ENCODE results near the gene CYP19A1.
"Not testable (repeated sequence)": the region's sequence is repeated elsewhere in the genome, so short reads cannot be mapped to it uniquely, and the experiment has no call there.

CYP19A1 gene

GRCh38 chr15:51267051-51267702 lies 71.2 kb downstream of the CYP19A1 start:
- in situ Hi-C loops (cut with MboI; ENCODE audit: low sequenced_read_pairs): no loop called here

DNA sequence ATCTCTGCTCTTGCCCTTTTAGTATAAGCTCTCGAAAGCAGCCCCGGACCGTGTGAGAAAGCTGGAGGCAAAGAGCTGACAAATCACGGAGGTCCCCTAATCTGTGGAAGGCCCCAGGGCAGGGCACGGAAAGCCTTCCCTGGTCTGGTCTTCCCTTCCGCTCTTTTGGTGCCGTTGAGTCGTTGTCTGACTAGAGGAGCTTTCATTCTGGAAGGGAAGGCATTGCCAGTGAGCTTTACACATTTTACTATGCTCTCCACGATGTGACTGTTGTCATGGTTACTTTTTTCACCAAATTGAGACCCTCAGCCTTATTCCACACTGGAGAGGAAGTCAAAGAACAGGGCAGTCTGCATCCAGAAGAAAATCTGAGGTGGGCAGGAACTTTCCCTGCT lies 71.7 kb downstream of the CYP19A1 start:
- in situ Hi-C loops (cut with MboI; ENCODE audit: low sequenced_read_pairs): no loop called here

DNA sequence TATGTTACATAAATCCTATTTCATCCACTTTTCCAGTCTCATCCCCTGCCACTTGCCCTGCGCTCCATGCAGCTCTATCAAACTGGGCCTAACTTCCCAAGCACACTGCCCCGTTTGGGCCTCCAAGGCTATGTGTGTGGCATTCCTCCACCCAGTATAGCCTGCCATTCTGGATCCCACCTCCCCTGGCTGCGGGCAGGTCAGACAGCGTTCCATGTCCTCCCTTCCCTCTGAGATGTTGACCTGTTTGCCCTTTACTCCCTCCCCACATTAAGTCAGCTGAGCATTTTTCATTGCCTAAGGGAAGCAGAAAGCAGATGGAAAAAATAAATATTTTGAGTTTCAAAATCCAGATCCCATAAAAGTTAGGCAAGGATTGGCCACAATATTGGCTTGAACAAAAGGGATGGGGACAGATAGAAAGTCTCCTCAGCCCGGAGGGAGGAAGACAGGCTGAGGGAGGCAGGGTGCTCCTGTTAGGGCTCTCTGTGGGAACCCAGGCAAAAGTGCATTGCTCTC lies 73.3 kb downstream of the CYP19A1 start:
- in situ Hi-C loops (cut with MboI; ENCODE audit: low sequenced_read_pairs): no loop called here

GRCh38 chr15:51263726-51264125 lies 74.7 kb downstream of the CYP19A1 start:
- in situ Hi-C loops (cut with MboI; ENCODE audit: low sequenced_read_pairs): no loop called here

- in situ Hi-C loops (cut with MboI; ENCODE audit: low sequenced_read_pairs): no loop called here
Measured at GRCh38 chr15:51263116-51263515, 75.3 kb downstream of the CYP19A1 start.

DNA sequence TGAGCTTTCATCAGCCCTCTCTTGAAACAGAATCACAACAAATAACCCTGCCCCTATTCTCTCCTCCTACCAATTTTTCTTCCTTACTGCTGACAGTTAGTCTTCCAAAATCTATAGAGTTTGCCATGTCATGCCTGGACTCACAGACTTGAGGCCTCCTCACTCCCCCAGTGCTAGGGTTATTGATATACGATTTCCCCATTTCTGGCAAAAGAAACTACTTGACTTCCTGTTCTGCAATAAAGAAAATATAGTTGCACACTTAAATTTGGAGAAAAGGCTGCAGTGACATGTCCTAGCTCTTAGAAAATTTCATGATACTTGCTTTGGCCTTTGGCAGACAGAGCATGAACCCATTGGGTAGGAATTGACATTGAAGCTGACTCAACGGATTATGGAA lies 75.9 kb downstream of the CYP19A1 start:
- in situ Hi-C loops (cut with MboI; ENCODE audit: low sequenced_read_pairs): no loop called here

GRCh38 chr15:51261113-51261512 lies 77.3 kb downstream of the CYP19A1 start:
- in situ Hi-C loops (cut with MboI; ENCODE audit: low sequenced_read_pairs): not testable (repeated sequence)

- in situ Hi-C loops (cut with MboI; ENCODE audit: low sequenced_read_pairs): no loop called here
Measured at GRCh38 chr15:51260202-51260601, 78.2 kb downstream of the CYP19A1 start.

DNA sequence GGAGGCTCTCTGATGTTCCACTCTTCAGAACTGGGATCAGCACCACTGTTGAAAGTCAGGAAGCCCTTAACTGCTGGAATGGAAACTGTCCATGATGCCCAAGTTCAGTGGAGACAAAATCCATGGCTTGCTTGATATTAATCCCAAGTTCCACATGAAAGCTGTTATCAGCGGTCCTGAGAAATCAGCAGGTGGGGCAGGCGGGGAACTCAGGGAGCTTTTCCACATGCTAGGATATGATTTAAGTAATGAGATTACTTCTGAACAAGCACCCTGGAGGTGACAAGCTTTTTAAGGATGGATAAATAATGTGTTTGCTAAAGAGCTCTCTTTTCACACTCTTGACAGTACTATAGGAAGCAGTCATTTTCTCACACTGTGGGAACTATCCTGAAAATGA lies 82.9 kb downstream of the CYP19A1 start:
- in situ Hi-C loops (cut with MboI; ENCODE audit: low sequenced_read_pairs): no loop called here

DNA sequence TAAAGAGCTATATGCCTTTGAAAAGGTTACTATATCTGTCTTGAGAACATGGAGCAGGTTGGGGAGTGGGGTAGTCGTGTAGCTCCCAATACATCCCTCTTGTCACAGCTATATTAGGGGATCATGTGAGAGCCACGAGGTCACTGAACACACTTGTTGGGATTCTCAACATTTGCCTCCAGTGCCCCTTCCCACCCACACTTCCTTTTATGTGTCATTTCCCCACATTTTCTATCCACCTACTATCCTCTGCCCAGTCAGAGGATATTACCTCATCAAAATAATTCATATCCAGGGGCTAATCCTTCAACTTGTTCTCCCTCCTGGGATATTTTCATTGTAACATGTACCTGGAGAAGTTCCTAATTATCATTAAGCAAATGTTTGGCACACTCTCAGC lies 85.0 kb downstream of the CYP19A1 start:
- in situ Hi-C loops (cut with MboI; ENCODE audit: low sequenced_read_pairs): no loop called here

DNA sequence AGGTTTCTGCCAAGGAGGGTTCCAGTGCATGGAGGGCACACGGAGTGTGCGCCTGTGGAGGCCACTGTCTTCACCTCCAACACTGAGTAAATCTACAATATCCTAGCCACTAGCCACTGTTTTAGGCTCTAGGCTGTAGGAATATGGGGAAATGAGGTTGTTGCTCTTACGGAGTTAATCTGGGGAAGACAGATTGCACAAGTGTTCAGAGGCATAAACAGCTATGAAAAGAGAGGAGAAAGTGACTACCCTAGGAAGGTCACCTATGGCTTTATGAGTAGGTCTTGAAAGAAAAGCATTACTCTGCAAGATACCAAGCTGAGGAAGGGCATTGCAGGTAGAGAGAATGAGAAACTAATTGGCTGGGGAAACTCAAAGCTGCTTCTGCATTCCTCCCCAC lies 85.7 kb downstream of the CYP19A1 start:
- in situ Hi-C loops (cut with MboI; ENCODE audit: low sequenced_read_pairs): no loop called here

GRCh38 chr15:51251556-51251955 lies 86.8 kb downstream of the CYP19A1 start:
- in situ Hi-C loops (cut with MboI; ENCODE audit: low sequenced_read_pairs): no loop called here

GRCh38 chr15:51250217-51251011 lies 88.0 kb downstream of the CYP19A1 start:
- in situ Hi-C loops (cut with MboI; ENCODE audit: low sequenced_read_pairs): no loop called here

DNA sequence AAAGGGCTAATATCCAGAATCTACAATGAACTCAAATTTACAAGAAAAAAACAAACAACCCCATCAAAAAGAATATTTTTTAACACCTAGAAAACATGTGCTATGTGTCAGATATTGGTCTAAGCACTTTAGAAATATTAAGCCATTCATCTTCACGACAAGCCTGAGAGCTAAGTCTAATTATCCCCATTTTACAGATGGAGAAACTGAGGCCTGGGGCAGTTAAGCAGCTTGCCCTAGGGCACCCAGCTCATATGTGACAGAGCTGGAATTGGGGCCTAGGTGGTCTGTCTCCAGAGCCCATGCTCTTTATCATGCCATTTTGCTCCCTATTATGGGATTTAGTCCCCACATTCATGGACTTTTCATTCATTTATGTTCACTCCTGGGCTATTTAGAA lies 92.8 kb downstream of the CYP19A1 start:
- in situ Hi-C loops (cut with MboI; ENCODE audit: low sequenced_read_pairs): no loop called here

GRCh38 chr15:51244423-51244869 lies 94.0 kb downstream of the CYP19A1 start:
- in situ Hi-C loops (cut with MboI; ENCODE audit: low sequenced_read_pairs): no loop called here

GRCh38 chr15:51243774-51244173 lies 94.6 kb downstream of the CYP19A1 start:
- in situ Hi-C loops (cut with MboI; ENCODE audit: low sequenced_read_pairs): no loop called here

DNA sequence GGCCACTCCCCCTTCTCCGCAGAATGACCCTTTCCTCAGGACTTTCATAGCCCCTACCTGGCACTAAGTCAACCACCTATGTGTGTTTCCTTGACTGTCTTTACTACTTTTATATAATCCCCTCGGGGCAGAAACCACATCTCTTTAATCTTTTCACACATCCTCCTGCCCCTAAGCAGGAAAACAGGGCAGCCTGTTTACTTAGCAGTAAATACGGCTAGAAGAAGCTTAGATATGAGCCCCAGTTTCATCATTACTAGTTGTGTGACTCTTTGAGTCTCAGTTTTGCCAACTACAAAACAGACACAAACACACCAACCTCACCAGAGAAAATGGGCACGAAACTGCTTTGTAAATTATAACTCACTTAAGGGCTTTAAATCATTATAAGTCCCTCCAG lies 98.3 kb downstream of the CYP19A1 start:
- in situ Hi-C loops (cut with MboI; ENCODE audit: low sequenced_read_pairs): no loop called here

DNA sequence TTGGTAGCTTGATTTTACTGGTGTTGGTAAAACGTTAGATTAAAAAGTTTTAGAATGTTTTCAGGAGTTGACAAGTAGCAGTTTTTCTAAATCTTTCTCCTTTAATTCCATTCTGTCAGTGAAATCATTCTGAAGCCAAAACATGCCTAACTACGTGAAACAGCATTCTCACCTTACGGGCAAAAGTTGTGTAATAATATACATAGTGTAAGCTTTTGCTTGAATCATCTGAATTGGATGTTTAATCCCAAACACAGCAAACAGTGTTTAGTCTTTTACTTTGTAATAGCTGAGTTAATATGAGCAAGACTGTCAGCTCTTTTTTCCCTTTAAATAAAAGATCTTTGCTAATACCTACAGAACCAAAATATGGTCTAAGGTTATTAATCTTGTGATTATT lies 100.6 kb downstream of the CYP19A1 start:
- in situ Hi-C loops (cut with MboI; ENCODE audit: low sequenced_read_pairs): no loop called here

DNA sequence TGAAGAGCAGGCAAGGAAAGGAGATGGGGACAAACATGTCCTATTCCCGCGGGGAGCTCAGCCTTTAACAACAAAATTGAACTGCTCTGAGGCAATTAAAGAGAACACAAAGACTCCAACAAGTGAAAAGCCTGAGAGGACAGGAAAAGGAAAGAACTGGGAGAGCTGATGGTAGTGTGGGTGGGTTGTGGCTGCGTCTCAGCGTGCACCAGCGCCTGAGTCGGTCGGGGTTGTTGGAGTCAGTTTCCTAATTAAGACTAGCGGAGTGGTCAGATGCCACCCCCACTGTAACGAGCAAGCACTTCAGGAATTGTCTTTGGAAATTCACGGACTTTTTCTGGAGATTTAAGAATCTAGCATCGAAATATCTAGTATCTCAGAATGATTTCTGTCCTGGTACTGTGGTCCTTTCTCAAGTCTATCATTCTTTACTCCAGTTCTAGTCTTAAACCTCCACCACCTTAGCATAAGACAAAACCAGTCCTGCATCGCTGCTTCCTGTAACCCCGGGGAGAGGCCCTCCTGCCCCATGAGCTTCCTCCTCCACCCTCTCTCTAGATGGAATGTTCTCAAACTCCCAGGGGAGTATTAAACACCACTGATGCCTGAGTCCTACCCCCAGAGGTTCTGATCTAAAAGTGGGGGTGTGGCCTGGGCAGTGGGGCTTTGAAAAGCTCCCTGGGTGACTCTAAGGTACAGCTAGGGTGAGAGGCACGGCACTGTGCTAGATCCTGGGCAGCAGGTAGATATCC lies 104.0 kb downstream of the CYP19A1 start:
- in situ Hi-C loops (cut with MboI; ENCODE audit: low sequenced_read_pairs): no loop called here

DNA sequence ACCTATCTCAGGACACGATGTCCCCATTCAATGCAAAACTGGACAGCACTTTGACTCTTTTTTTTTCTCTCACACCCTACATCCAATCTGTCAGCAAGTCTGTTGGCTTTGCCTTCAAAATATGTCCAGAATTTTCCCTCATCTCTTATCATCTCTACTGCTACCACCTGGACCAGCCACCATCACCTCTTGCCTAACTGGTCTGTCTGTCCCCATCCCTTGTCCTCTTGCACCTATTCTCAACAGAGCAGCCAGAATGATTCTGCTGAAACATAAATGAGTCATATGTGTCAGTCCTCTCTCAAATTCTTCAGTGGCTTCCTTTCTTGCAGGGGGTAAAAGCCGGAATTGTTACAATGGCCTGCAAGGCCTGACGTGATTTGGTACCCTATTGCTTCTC lies 105.8 kb downstream of the CYP19A1 start:
- in situ Hi-C loops (cut with MboI; ENCODE audit: low sequenced_read_pairs): no loop called here

DNA sequence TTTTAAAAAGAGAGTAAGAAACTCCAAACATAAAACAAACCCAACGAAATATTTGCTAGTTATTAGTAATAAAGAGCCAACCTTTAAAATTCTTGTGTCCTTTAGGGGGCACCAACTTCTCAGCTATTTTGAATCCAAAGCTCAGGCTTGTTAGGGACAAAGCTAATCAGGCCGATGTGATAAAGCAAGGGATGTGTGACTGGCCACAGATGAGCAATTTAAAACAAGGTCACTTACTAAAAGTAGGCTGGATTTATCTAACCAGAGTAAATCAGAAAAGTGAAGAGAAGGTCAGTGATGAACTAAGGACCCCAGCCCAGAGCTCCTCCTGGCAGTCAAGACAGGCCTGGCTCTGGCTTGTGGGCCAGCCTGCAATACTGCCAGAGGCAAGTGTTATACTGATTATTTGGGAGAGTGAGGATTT lies 108.5 kb downstream of the CYP19A1 start:
- in situ Hi-C loops (cut with MboI; ENCODE audit: low sequenced_read_pairs): no loop called here

Data from HL-60/S4 (cell line).